ENCODE measurements around the gene ASPSCR1. TPM values are rescaled to one million over a fixed set of nuclear protein-coding genes. Genes with fewer than 3 reads are reported as not detected.
A peak's percentile ranks its signal among the peaks of the same experiment; 100 is the strongest.

ASPSCR1 gene
- total and polyA plus RNA-seq, 2 of the 13 experiments (the other 11 are each of a cell fraction or from before 2014, with no cell fraction given) = 274 to 314 TPM

DNA sequence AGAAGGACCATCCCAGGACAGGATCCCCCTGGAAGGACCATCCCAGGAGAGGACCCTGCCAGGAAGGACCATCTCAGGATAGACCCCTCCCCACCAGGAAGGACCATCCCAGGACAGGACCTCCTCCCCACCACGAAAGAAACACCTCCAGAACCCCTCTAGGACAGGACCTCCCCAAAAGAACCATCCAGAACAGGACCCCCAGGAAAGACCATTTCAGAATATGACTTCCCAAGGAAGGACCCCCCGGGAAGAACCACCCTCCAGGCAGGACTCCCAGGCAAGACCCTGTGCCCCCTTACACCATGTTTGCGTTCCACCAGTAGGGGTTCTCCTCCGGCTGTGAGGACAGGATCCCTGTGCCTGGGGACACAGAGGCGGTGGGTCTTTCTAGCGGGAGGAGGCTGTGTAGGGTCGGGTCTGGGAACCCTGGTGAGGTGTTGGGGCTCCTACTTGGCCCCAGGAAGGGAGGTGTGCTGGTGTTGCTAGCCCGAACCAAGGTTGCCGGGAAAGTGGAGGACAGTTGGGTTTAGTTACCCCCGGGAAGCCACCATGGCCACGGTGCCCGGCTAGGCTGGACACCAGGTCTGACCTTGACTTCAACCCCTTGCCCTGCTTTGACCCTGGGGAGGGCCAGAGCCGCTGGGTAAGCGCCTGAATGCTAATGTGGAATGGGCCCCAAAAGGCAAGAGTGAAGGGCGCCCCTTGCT lies 18.6 kb upstream of the ASPSCR1 start (continued):
- TF ChIP-seq, protein P1, sequence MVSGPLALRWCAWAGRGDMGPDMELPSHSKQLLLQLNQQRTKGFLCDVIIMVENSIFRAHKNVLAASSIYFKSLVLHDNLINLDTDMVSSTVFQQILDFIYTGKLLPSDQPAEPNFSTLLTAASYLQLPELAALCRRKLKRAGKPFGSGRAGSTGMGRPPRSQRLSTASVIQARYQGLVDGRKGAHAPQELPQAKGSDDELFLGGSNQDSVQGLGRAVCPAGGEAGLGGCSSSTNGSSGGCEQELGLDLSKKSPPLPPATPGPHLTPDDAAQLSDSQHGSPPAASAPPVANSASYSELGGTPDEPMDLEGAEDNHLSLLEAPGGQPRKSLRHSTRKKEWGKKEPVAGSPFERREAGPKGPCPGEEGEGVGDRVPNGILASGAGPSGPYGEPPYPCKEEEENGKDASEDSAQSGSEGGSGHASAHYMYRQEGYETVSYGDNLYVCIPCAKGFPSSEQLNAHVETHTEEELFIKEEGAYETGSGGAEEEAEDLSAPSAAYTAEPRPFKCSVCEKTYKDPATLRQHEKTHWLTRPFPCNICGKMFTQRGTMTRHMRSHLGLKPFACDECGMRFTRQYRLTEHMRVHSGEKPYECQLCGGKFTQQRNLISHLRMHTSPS (CRISPR knock-in tag; IDR thresholded peaks at IDR 0.05; ENCODE audit: low read depth) = peak; percentile 57; the same call in 1 of the 2 replicates
- TF ChIP-seq HIVEP1 (CRISPR knock-in tag; IDR thresholded peaks at IDR 0.05) = peak; percentile 64; the same call in 1 of the 2 replicates
- no peak for TF ChIP-seq ZNF740 (CRISPR knock-in tag; IDR thresholded peaks at IDR 0.05)
- TF ChIP-seq MTF1 (CRISPR knock-in tag; IDR thresholded peaks at IDR 0.05) = no peak
- TF ChIP-seq, protein P2, sequence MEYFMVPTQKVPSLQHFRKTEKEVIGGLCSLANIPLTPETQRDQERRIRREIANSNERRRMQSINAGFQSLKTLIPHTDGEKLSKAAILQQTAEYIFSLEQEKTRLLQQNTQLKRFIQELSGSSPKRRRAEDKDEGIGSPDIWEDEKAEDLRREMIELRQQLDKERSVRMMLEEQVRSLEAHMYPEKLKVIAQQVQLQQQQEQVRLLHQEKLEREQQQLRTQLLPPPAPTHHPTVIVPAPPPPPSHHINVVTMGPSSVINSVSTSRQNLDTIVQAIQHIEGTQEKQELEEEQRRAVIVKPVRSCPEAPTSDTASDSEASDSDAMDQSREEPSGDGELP (IDR thresholded peaks at IDR 0.05; ENCODE audit: borderline replicate concordance, low read depth) = no peak
- peak; percentile 6; the same call in 1 of the 2 replicates for TF ChIP-seq CBX5 (CRISPR knock-in tag; IDR thresholded peaks at IDR 0.05; ENCODE audit: borderline replicate concordance)
- TF ChIP-seq, protein P3, sequence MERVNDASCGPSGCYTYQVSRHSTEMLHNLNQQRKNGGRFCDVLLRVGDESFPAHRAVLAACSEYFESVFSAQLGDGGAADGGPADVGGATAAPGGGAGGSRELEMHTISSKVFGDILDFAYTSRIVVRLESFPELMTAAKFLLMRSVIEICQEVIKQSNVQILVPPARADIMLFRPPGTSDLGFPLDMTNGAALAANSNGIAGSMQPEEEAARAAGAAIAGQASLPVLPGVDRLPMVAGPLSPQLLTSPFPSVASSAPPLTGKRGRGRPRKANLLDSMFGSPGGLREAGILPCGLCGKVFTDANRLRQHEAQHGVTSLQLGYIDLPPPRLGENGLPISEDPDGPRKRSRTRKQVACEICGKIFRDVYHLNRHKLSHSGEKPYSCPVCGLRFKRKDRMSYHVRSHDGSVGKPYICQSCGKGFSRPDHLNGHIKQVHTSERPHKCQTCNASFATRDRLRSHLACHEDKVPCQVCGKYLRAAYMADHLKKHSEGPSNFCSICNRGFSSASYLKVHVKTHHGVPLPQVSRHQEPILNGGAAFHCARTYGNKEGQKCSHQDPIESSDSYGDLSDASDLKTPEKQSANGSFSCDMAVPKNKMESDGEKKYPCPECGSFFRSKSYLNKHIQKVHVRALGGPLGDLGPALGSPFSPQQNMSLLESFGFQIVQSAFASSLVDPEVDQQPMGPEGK (CRISPR knock-in tag; IDR thresholded peaks at IDR 0.05) = peak; percentile 49
- TF ChIP-seq HMGXB4 (CRISPR knock-in tag; IDR thresholded peaks at IDR 0.05; ENCODE audit: borderline replicate concordance in 1 of 2, low read depth in 1 of 2) = peak; percentile 8 to 69; a peak in 2 of 4 replicates
- TF ChIP-seq ZSCAN29 (CRISPR knock-in tag; conservative IDR thresholded peaks at IDR 0.05) = no peak
- TF ChIP-seq, protein P4, sequence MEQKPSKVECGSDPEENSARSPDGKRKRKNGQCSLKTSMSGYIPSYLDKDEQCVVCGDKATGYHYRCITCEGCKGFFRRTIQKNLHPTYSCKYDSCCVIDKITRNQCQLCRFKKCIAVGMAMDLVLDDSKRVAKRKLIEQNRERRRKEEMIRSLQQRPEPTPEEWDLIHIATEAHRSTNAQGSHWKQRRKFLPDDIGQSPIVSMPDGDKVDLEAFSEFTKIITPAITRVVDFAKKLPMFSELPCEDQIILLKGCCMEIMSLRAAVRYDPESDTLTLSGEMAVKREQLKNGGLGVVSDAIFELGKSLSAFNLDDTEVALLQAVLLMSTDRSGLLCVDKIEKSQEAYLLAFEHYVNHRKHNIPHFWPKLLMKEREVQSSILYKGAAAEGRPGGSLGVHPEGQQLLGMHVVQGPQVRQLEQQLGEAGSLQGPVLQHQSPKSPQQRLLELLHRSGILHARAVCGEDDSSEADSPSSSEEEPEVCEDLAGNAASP (CRISPR knock-in tag; IDR thresholded peaks at IDR 0.05; ENCODE audit: borderline replicate concordance) = peak; percentile 91; the same call in 1 of the 2 replicates
- TF ChIP-seq CEBPG (CRISPR knock-in tag; IDR thresholded peaks at IDR 0.05) = no peak
- TF ChIP-seq NFE2L1 (CRISPR knock-in tag; IDR thresholded peaks at IDR 0.05; ENCODE audit: borderline replicate concordance) = peak; percentile 18; the same call in 1 of the 2 replicates
- 0 out of 2 replicates have a peak, but pooled peaks have one; percentile 41 for TF ChIP-seq NR2F6 (IDR thresholded peaks at IDR 0.05)
- TF ChIP-seq NR2F6 (CRISPR knock-in tag; IDR thresholded peaks at IDR 0.05) = no peak
- no peak; the same call in 1 of the 2 replicates for TF ChIP-seq IKZF5 (CRISPR knock-in tag; IDR thresholded peaks at IDR 0.05)
- no peak for TF ChIP-seq RBM39 (IDR thresholded peaks at IDR 0.05; ENCODE audit: low read depth, low read length, poor library complexity, severe bottlenecking)
- TF ChIP-seq ZNF275 (CRISPR knock-in tag; IDR thresholded peaks at IDR 0.05; ENCODE audit: borderline replicate concordance) = 0 out of 2 replicates have a peak, but pooled peaks have one; percentile 5
